NT2/D1 (cell line): ENCODE results near the gene LAMC3.

Experiments
- DNase-seq: peaks from one replicate; pipeline ENCODE4 v3.0.0-alpha.2; 2011; ENCODE audit warnings: low read depth, low spot score
- H3K27me3 ChIP-seq: 2 replicates; pipeline ENCODE4 v1.6.0; 2011; ENCODE audit warnings: mild to moderate bottlenecking; ENCODE audit not compliant: insufficient read length, insufficient read depth
- H3K36me3 ChIP-seq: 2 replicates; pipeline ENCODE4 v1.6.1; 2011; ENCODE audit warnings: mild to moderate bottlenecking, low read length, mixed read lengths; ENCODE audit not compliant: insufficient read depth, insufficient read length
- H3K4me1 ChIP-seq: 2 replicates; pipeline ENCODE4 v1.5.1; 2011; ENCODE audit not compliant: insufficient read depth, insufficient read length
- H3K4me3 ChIP-seq: 2 replicates; pipeline ENCODE4 v1.5.1; 2011; ENCODE audit warnings: low read depth; ENCODE audit not compliant: insufficient read length
- H3K9ac ChIP-seq: 2 replicates; pipeline ENCODE4 v1.6.0; 2011; ENCODE audit warnings: low read depth; ENCODE audit not compliant: insufficient read length
- H3K9me3 ChIP-seq: 2 replicates; pipeline ENCODE4 v1.5.1; 2011; ENCODE audit warnings: mild to moderate bottlenecking, low read length; ENCODE audit not compliant: insufficient read depth
- SUZ12 ChIP-seq: IDR thresholded peaks from 2 replicates; pipeline ENCODE4 v1.6.1; 2011; ENCODE audit not compliant: insufficient read length, insufficient read depth; ENCODE audit errors: extremely low read depth
- YY1 ChIP-seq: IDR thresholded peaks from 2 replicates; pipeline ENCODE4 v1.6.1; 2011; ENCODE audit not compliant: insufficient read length, insufficient read depth
- ZNF274 ChIP-seq: IDR thresholded peaks from 2 replicates; pipeline ENCODE4 v1.6.1; 2011; ENCODE audit warnings: mild to moderate bottlenecking, low read depth, low read length

Gene LAMC3

GRCh38 chr9:130963916-130964315, 45.1 kb upstream of the LAMC3 start:
- no peak overlapping the region for H3K9ac ChIP-seq
- no peak for TF ChIP-seq ZNF274
- H3K27me3 ChIP-seq: no peaks in the 10 kb centered on the region
- H3K36me3 ChIP-seq: no peaks in the 10 kb centered on the region
- no peak overlapping the region for H3K4me3 ChIP-seq
- peaks cover 2% of the 10 kb centered on the region for H3K4me1 ChIP-seq
- DNase-seq: no peak
- H3K9me3 ChIP-seq: peaks cover 9% of the 10 kb centered on the region; the same call in 1 of the 2 replicates

DNA sequence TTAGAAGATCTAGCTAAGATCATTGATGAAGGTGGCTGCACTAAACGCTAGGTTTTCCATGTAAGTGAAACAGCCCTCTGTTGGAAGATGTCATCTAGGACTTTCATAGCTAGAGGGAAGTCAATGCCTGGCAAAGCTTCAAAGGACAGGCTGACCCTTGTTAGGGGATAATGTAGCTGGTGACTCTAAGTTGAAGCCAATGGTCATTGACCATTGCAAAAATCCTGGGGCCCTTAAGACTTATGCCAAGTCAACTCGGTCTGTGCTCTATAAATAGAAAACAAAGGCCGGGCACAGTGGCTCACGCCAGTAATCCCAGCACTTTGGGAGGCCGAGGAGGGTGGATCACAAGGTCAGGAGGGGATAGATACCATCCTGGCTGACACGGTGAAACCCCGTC, 43.3 kb upstream of the LAMC3 start:
- Histone ChIP-seq H3K9ac (no peak overlapping the region), H3K4me1 (peaks cover 2% of the 10 kb centered on the region), H3K27me3 (no peaks in the 10 kb centered on the region), H3K4me3 (no peak overlapping the region), H3K9me3 (peaks cover 9% of the 10 kb centered on the region; the same call in 1 of the 2 replicates), H3K36me3 (no peaks in the 10 kb centered on the region)
- DNase-seq: no peak
- no peak for TF ChIP-seq ZNF274
- no peak for TF ChIP-seq YY1
- TF ChIP-seq SUZ12: no peak

DNA sequence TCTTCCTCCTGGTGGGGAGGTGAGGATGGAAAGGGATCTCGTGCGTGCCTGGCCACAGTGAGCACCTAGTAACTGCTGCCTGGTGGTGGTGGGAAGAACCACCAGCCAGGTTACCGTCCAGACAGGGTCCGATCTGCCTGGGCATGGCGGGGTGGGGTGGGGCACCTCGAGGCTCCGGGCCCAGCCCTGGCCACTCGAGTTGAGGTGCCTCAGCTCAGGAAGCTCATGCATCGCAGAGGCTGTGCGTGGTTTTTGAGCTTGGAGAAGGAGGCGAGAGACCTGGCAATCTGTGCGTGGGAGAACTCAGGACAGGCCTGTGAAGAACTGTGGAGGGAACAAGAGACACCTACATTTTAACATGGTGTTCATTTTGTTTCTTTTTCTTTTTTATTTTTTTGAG, 38.9 kb upstream of the LAMC3 start:
- H3K36me3 ChIP-seq: no peaks in the 10 kb centered on the region

DNA sequence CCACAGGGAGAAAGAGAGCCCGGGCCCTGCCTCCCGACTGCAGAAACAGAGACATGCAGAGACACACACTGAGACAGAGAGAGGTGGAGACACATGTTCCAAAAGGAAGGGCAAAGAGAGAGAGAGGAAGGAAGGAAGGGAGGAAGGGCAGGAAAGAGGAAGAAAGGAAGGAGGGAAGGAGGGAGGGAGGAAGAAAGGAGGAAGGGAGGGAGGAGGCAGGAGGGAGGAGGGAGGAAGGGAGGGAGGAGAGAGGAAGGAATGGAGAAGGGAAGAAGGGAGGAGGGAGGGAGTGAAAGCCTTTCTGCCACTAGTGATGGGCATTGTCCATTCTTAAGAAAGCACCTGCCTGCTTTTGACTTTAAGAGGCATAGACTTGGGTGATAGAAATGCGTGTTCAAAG, 38.1 kb upstream of the LAMC3 start:
- no peaks in the 10 kb centered on the region for H3K9me3 ChIP-seq
- H3K36me3 ChIP-seq: no peaks in the 10 kb centered on the region
- peaks cover 6% of the 10 kb centered on the region for H3K4me1 ChIP-seq
- no peak overlapping the region for H3K9ac ChIP-seq
- no peak overlapping the region for H3K4me3 ChIP-seq
- H3K27me3 ChIP-seq: no peaks in the 10 kb centered on the region
- DNase-seq: no peak
- TF ChIP-seq SUZ12: no peak

More for the DNA sequence above, 38.9 kb upstream of the LAMC3 start:
- Histone ChIP-seq H3K9ac (no peak overlapping the region), H3K27me3 (no peaks in the 10 kb centered on the region), H3K9me3 (no peaks in the 10 kb centered on the region), H3K4me1 (peaks cover 6% of the 10 kb centered on the region), H3K4me3 (no peak overlapping the region)
- DNase-seq: no peak
- TF ChIP-seq ZNF274 (no peak), SUZ12 (no peak), YY1 (no peak)

- Histone ChIP-seq H3K9ac (no peak overlapping the region), H3K4me3 (no peak overlapping the region), H3K27me3 (no peaks in the 10 kb centered on the region), H3K36me3 (no peaks in the 10 kb centered on the region), H3K4me1 (peaks cover 6% of the 10 kb centered on the region), H3K9me3 (no peaks in the 10 kb centered on the region)
- TF ChIP-seq SUZ12 (no peak), ZNF274 (no peak), YY1 (no peak)
- no peak for DNase-seq
These were observed 37.6 kb upstream of the LAMC3 start for GRCh38 chr9:130971294-130971849.

DNA sequence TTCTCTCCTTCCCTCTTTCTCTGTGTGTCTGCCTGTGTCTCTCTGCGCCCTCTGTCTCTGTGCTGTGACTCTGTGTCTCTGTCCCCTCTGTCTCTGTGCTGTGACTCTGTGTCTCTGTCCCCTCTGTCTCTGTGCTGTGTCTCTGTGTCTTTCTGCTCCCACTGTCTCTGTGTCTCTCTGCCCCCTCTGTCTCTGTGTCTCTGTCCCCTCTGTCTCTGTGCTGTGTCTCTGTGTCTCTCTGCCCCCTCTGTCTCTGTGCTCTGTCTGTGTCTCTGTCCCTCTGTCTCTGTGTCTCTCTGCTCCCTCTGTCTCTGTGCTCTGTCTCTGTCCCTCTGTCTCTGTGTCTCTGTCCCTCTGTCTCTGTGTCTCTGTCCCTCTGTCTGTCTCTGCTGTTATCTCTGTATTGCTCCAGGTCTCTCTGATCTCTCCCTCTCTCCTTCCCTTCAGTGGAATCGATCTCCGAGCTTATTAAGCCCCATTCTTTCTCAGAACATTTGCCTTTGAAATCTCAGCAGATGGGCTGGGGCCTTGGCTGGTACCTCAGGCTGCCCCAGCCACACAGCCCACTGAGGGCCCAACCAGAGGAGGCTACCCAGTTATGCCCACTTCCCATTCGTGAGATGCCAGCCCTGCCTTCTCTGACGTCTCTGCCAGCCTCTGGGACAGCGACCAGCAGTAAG, 36.6 kb upstream of the LAMC3 start:
- H3K27me3 ChIP-seq: no peaks in the 10 kb centered on the region
- peaks cover 6% of the 10 kb centered on the region for H3K4me1 ChIP-seq
- DNase-seq: no peak
- H3K9ac ChIP-seq: no peak overlapping the region
- H3K4me3 ChIP-seq: no peak overlapping the region
- TF ChIP-seq SUZ12: no peak
- TF ChIP-seq ZNF274: no peak
- TF ChIP-seq YY1: no peak
- no peaks in the 10 kb centered on the region for H3K36me3 ChIP-seq
- no peaks in the 10 kb centered on the region for H3K9me3 ChIP-seq

GRCh38 chr9:130972957-130973685, 35.9 kb upstream of the LAMC3 start:
- H3K4me1 ChIP-seq: peaks cover 6% of the 10 kb centered on the region
- no peaks in the 10 kb centered on the region for H3K9me3 ChIP-seq
- TF ChIP-seq SUZ12 (no peak), YY1 (no peak), ZNF274 (no peak)
- H3K27me3 ChIP-seq: no peaks in the 10 kb centered on the region
- DNase-seq: no peak
- H3K4me3 ChIP-seq: no peak overlapping the region
- no peak overlapping the region for H3K9ac ChIP-seq
- no peaks in the 10 kb centered on the region for H3K36me3 ChIP-seq
